Prostate gland (tissue), 2 donors: ENCODE measurements around the gene MAS1L. TPM values are rescaled to one million over a fixed set of nuclear protein-coding genes. Genes with fewer than 3 reads are reported as not detected.

Experiments used
- DNase-seq: peaks from one replicate; pipeline ENCODE4 v3.0.0-alpha.2; 2019; ENCODE audit warnings: low spot score
- H3K27ac ChIP-seq, 2 donors: fragments of 200-600 bp; sonication (generic); 2 replicates each; pipeline ENCODE4 v1.5.1; 2017 to 2019
- H3K27me3 ChIP-seq: fragments of 200-600 bp; sonication (generic); replicated peaks from 2 replicates; pipeline ENCODE4 v1.5.1; 2019; ENCODE audit not compliant: insufficient read depth
- H3K36me3 ChIP-seq, 2 donors: fragments of 200-600 bp; sonication (generic); 1 replicate in 1 of 2; 2 replicates in 1 of 2; pipeline versions ENCODE4 v1.5.1 to v1.8.1; 2017 to 2019
- H3K4me1 ChIP-seq: fragments of 200-600 bp; sonication (generic); replicated peaks from 2 replicates; pipeline ENCODE4 v1.5.1; 2019
- H3K4me3 ChIP-seq, 2 donors: fragments of 200-600 bp; sonication (generic); 2 replicates each; pipeline ENCODE4 v1.5.1; 2017 to 2019
- H3K9me3 ChIP-seq: fragments of 200-600 bp; sonication (generic); 2 replicates; pipeline ENCODE4 v1.5.1; 2017
- POLR2A ChIP-seq: fragments of 450-650 bp; IDR thresholded peaks from one replicate; pipeline ENCODE4 v1.6.1; 2016; ENCODE audit warnings: antibody characterized with exemption, mild to moderate bottlenecking
- POLR2AphosphoS5 ChIP-seq: sonication (generic); formaldehyde crosslinking; IDR thresholded peaks from one replicate; pipeline ENCODE4 v1.6.1; 2017; ENCODE audit warnings: antibody characterized with exemption
- WGBS: methylation state at CpG from one replicate; pipeline ENCODE4 v1.1.5; 2018; 5-methylcytosine and 5-hydroxymethylcytosine counted together
- intact Hi-C: fragments of 100-400 bp; cut with DNase I; formaldehyde crosslinking; loops from one replicate; pipeline ENCODE4 v1.14.2; 2022
- total RNA-seq, 2 donors: library from RNA; depleted of rRNA; stranded (reverse); fragments of >200 nt; gene quantifications; one replicate each; pipeline ENCODE4 v1.1.0, GENCODE V29; 2016
- TF ChIP-seq, protein P1 (sequence below), 4 experiments: fragments of 200-600 bp in 2 of 4; fragments of 450-650 bp in 2 of 4; sonication (generic) in 2 of 4; IDR thresholded peaks; 1 replicate in 3 of 4; 2 replicates in 1 of 4; pipeline ENCODE4 v1.5.1; 2016 to 2019; ENCODE audit warnings: antibody characterized with exemption in 4 of 4, mild to moderate bottlenecking in 2 of 4, moderate library complexity in 2 of 4

MAS1L gene, protein sequence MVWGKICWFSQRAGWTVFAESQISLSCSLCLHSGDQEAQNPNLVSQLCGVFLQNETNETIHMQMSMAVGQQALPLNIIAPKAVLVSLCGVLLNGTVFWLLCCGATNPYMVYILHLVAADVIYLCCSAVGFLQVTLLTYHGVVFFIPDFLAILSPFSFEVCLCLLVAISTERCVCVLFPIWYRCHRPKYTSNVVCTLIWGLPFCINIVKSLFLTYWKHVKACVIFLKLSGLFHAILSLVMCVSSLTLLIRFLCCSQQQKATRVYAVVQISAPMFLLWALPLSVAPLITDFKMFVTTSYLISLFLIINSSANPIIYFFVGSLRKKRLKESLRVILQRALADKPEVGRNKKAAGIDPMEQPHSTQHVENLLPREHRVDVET
- total RNA-seq, result not detected

DNA sequence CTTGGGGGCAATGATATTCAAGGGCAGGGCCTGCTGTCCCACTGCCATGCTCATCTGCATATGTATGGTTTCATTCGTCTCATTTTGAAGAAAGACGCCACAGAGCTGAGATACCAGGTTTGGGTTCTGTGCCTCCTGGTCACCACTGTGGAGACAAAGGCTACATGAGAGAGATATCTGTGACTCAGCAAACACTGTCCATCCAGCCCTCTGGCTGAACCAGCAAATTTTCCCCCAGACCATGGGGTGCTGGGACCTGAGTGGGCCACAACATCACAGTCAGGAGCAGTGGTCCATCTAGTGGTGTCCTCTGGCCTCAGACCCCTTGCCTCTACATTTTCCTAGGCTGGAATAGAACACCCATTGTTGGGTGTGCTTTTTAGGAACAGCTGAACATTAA lies at the start of gene MAS1L:
Gene MAS1L, minus strand, starts transcription at position 297 of the 400 bp plus-strand sequence. Its CDS starts 54 bp downstream, at position 243.
- Histone ChIP-seq H3K4me1 (no peaks in the 10 kb centered on the region), H3K9me3 (no peaks in the 10 kb centered on the region), H3K27me3 (no peaks in the 10 kb centered on the region), H3K4me3 (no peak within 1 kb of the TSS), H3K27ac (no peak within 1 kb of the TSS), H3K36me3 (no peaks in the 10 kb centered on the region)
- TF ChIP-seq, protein P1, sequence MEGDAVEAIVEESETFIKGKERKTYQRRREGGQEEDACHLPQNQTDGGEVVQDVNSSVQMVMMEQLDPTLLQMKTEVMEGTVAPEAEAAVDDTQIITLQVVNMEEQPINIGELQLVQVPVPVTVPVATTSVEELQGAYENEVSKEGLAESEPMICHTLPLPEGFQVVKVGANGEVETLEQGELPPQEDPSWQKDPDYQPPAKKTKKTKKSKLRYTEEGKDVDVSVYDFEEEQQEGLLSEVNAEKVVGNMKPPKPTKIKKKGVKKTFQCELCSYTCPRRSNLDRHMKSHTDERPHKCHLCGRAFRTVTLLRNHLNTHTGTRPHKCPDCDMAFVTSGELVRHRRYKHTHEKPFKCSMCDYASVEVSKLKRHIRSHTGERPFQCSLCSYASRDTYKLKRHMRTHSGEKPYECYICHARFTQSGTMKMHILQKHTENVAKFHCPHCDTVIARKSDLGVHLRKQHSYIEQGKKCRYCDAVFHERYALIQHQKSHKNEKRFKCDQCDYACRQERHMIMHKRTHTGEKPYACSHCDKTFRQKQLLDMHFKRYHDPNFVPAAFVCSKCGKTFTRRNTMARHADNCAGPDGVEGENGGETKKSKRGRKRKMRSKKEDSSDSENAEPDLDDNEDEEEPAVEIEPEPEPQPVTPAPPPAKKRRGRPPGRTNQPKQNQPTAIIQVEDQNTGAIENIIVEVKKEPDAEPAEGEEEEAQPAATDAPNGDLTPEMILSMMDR (IDR thresholded peaks at IDR 0.05), result no peak
- TF ChIP-seq POLR2AphosphoS5 (no peak), POLR2A (no peak)
- WGBS, result 94% methylated on average over 2 of the region's 2 CpGs
- no peak for DNase-seq
- intact Hi-C loops, result no loop called here

DNA sequence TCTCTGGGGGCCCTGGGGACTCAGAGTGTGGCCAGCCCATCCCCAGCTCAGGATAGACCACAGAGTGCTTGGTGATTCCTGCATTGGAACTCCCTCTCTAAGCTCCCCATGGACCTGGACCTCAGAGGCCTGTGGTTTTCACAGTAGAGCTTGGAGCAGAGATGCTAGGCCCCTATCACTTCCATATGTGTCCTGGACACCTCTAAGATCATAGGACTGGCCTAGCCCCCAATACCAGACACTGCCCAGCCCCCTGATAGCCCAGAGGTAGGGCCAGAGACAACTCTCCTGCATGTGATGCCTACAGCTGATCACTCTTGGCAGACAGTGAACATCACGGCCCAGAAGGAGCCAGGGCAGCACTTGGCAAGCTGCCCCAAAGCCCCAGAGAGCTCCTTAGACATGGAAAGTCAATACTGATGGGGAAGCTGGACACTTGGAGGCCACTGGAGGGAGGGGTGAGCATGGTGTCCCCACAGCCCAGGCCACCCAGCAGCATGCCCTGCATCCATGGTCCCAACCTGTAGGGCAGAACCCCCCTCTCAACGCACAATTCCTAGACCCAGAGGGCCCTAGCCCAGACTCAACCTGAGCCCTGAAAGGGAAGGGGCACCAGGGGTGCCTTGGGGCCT lies 44.7 kb upstream of the MAS1L start:
- Histone ChIP-seq H3K36me3 (no peaks in the 10 kb centered on the region), H3K27me3 (no peaks in the 10 kb centered on the region), H3K9me3 (no peaks in the 10 kb centered on the region), H3K27ac (no peak overlapping the region), H3K4me1 (no peaks in the 10 kb centered on the region), H3K4me3 (no peak overlapping the region)
- WGBS, result 36% methylated on average over 2 of the region's 2 CpGs
- TF ChIP-seq, protein P1 (IDR thresholded peaks at IDR 0.05), result no peak
- TF ChIP-seq POLR2AphosphoS5, result no peak
- TF ChIP-seq POLR2A, result no peak
- intact Hi-C loops, result no loop called here
- DNase-seq, result no peak

DNA sequence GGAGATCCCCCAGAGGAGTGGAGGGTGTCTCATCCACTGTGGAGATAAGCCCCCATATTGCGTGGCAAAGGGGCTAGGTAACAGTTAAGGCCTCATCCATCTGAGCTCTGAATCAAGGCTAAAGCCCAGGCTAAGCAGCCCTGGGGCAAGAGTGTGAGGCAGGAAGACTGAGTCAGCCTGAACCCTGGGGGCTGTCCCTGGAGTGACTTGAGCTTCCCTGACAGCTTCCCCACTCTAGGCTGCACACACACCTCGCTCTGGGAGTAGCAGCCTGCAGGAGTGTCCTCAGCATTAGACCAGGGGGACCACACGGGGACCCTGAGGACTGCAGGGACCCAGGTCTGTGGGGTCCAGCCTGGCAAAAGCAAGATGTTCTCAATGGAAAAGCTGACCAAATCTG lies 43.9 kb upstream of the MAS1L start:
- WGBS, result 69% methylated on average over 3 of the region's 3 CpGs
- no peak overlapping the region for H3K4me3 ChIP-seq
- no peak for DNase-seq
- intact Hi-C loops, result no loop called here
- no peaks in the 10 kb centered on the region for H3K4me1 ChIP-seq
- no peaks in the 10 kb centered on the region for H3K27me3 ChIP-seq
- H3K27ac ChIP-seq, result no peak overlapping the region
- no peaks in the 10 kb centered on the region for H3K36me3 ChIP-seq
- TF ChIP-seq, protein P1 (IDR thresholded peaks at IDR 0.05), result no peak
- TF ChIP-seq POLR2A (no peak), POLR2AphosphoS5 (no peak)
- H3K9me3 ChIP-seq, result no peaks in the 10 kb centered on the region

DNA sequence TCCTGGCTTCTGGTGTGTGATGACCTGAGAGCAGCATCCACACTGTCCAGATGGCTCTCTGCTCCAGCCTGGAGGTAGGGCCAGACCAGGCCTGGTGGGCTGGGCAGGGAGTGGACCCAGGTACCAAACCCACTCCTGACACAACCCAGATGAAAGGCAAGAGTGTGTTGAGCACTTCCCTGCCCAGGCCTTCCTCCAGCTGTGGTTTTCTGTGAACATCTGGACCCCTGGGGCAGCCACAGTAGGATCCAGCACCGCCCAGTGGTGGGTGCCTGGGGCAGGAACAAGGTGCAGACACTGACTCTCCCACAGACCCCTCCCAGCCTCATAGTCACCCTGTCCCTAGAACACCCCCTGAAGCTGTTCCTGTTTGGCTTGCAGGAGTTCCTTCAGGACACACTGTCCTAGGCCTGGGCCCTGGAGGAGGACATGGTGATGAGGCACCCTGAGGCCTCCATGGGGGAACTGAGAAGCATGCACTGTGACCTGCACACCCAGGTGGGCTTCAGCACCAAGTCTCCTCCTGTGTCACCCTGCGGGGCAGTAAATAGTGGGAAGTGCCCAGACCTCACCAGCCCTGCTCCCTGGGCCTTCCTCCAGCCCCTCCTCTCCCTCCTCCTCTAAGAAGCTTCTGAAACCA lies 43.0 kb upstream of the MAS1L start:
- H3K27ac ChIP-seq, result no peak overlapping the region
- no peaks in the 10 kb centered on the region for H3K36me3 ChIP-seq
- TF ChIP-seq POLR2A (no peak), POLR2AphosphoS5 (no peak)
- TF ChIP-seq, protein P1 (IDR thresholded peaks at IDR 0.05), result no peak
- no peaks in the 10 kb centered on the region for H3K27me3 ChIP-seq
- intact Hi-C loops, result no loop called here
- no peaks in the 10 kb centered on the region for H3K4me1 ChIP-seq
- DNase-seq, result no peak
- no peaks in the 10 kb centered on the region for H3K9me3 ChIP-seq
- H3K4me3 ChIP-seq, result no peak overlapping the region
- 85% methylated on average over 2 of the region's 2 CpGs for WGBS
